HUDEP-2 (cell line): ENCODE data around the gene PARP6.

ENCODE experiments used
- DNase-seq, 76 experiments: peaks; one replicate each; lab custom pipeline; 2025; ENCODE audit not compliant: unreplicated experiment in 76 of 76; lab: John Stamatoyannopoulos, UW

Gene PARP6

DNA sequence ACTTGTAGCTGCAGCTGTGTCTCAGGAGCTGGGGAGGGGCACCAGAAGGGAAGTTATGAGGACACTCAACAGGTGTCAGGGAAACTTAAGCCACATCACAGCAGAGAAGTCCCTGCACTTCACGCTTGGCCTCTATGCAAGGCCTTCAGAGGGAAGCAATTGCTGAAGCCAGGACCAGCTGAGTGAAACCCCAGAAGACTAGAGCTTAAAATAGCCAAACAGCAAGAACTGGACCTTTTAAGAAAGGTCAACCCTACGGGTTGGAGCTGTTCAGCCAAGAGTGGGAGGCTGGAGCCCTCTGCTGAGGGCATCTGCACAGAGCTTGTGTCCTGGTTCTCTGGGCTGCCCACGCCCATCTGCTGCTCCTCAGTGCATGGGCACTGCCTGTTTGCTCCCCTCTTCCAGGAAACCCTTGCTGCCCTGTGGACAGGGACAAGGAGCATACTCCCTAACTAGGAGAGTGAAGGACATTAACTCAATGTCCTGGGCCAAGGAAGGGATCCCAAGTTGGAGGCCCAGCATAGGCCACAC lies 70.9 kb downstream of the PARP6 start:
- peak in 1 of 76 experiments; percentile 1 for DNase-seq

DNA sequence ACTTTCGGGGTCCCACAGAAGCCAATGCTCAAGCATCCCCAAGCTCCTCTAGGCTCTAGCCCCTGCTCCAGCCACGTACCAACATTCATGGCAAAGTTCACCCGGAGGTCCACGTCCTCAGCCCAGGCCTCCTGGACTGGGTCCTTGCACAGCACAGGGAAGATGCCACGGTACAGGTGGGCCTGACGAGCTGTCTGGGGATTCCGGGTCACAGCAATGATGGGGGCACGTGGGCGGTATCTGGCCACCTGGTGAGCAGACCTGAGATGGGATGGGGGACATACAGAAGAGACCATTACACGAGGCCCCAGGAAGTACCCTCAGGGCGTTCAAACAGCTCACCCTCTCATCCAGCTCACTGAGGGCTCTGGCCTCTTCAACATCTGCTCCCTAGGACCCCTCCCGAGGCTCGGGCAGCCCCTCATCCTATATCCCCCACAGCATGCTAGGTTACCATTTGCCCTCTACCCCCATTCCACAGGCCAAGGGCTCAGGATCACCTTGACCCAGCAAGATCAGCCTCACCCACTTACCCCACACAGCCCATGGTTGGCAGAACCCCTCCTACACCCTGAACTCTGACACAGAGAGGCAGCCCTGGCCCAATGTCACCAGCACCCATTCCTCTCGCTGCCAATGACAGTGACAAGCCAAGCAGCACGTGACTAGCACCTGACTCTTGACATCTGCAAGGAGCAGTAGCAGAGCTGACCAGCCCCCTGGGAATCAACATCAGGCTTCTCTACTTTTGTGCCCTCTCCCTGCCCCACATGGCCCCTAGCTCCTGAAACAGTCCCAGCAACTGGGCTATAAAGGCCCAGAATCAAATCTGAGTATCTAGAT lies 71.7 kb downstream of the PARP6 start:
- no peak for DNase-seq

DNA sequence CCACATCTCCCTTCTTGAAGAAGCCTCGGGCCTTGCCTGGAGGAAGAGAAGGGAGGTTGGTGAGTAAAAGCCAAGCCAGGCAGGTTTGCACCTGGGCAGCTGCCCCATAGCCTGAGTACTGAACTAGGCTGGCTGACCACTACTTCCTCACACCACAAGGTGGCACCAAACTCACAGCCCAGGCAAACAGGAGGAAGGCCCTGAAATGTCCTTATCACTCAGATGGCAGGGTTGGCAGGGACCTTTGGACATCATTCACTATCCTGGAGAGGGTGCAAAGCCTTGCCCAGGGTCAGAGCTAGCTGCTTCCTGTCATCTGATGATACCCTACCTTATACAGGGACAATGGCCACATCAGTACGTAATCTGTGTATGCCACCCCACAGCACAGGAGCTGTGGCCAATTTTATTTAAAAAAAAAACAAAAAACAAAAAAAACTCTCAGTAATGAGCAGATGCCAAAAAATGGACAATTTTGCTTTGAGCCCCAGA lies 72.6 kb downstream of the PARP6 start:
- peak in 72 of 76 experiments; percentile 15 to 82 (median 58) for DNase-seq

DNA sequence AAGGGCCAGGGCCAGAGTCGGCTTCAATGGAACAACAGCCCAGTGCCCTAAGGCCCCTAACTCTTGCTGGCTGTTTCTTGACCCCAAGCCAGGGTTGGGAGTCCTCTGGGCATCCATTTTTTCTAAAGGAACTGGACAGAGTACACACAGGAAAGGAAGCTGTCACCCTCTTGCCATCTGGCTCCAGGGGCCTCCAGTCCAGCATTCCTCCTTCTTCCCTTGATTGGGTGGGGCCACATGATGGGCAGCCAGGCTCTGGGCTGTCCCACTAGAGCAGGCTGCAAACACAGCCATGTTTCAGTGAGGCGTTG lies 73.2 kb downstream of the PARP6 start:
- no peak for DNase-seq

DNA sequence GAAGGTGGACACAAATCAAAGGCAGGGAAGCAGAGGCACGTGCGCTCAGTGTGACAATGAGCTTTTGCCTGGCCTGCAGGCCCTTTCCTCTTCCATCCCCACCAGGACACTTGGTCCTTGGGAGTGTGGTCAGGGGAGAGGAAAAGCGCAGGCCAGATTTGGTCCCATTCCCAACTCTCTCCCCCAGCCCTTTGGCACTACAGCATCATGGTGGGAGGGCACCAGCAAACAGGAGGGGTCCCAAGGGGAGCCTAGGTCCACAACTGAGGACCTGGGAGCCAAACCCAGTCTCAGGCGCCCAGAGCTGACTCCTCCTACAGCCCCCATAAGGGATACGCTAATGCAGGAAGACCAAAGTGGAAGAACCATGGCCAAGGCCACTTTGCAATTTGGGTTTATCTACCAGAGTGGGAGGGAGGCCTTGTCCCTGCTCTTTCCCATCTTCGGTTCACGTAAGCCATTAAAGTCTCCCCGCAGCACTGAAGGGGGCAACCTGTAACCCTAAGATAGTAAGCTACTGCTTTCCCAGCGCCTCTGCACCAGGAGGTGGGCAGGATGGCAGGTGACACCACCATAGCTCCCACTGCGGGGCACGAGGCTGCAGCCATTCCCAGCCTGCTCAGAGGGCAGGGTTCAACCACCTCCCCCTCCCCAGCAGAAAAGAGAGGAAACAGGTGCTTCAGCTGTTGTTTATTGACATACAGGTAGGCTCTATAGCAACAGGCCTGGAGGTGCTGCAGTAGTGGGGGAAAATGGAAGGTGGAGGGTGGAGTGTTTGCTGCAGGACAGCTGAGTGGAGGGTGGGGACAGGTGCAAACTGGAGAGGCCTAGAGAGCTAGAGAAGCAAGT lies 73.8 kb downstream of the PARP6 start:
- DNase-seq, result no peak

DNA sequence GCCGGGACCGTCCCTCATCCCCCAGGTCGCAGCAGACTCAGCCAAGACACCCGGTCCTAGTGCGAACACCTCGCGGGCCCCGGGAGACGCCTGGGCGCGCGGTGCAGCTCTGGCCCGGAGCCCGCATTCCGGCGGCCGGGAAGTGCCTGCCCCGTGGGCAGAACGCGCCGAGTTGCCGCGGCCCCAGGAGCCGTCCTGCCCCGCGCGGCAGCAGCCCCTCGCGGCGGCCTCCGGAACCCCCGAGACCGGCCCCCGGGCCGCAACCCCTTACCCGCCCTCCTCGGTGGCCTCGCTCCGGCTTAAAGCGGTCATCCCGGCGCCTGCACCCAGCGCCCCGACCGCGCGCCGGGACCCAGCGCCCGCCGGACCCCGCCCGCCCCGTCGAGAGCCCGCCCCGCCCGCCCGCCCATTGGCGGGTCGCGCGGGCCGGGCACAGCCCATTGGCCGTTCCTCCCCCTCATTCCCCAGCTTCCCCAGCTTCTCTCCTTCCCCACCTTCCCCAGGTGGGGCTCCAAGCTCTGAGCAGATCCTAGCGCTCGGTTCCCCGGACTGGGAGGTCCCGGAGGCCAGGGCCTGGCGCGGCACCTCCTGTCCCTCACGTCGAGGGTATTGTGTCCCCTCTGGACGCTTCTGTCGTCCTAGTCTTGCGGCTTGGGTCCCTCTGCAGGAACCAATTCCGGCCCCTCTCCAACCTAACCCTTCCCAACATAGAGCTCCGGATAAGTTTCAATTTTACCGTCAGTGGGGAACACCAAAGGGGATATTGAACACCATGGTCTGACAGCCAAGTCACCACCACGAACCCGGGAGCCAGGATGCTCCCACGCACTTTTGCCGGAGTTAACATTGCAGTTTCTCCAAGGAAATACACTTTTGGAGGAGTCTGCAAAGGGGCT lies 74.6 kb downstream of the PARP6 start, which contains the start of gene GRAMD2A:
Gene GRAMD2A, minus strand, starts transcription at position 328 of the 896 bp plus-strand sequence.
- no peak for DNase-seq

DNA sequence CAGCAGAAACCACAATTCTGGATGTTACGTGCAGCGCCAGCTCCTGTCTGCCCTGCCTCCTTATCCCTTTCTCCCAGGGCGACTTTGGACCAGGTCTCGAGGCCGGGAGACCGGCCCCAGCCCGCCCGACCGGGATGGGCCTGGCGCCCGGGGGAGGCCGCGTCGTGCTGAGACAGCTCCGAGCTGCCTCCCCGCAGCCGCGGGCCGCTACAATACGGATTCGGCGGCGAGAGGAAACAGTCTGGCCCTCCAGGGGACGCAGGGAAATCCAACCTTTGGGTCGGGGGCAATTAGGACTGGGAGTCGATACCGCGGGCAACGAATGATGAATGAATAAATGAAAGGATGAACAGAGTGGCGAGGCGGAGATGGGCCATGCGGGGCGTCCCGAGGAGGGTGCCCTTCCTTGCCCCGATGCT lies 75.3 kb downstream of the PARP6 start:
- DNase-seq, result no peak

DNA sequence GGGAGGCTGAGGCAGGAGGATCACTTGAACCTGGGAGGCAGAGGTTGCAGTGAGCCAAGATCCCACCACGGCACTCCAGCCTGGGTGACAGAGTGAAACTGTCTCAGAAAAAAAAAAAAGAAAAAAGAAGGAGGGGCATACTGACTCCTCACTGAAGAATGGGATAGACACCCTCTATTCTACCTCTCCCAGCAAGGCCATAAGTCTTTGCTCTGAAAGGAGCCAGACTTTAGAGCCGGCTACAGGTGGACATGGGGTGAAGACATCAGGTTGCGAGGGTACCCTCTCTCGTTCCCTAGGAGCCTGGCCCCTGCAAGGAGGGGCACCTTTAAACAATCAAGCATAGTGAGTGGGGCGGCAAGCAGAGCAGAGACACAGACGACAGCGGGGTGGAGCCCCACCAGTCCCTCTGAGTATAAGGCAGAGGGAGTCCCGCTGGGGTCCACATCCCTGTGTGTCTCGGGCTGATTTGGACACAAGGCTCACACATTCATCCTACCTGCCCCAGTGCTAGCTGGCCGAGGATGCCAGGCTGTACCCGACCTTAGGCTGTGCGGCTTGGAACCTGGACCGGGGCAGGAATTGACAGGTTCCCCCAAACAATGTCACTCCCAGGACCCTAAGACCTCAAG lies 75.8 kb downstream of the PARP6 start:
- no peak for DNase-seq

DNA sequence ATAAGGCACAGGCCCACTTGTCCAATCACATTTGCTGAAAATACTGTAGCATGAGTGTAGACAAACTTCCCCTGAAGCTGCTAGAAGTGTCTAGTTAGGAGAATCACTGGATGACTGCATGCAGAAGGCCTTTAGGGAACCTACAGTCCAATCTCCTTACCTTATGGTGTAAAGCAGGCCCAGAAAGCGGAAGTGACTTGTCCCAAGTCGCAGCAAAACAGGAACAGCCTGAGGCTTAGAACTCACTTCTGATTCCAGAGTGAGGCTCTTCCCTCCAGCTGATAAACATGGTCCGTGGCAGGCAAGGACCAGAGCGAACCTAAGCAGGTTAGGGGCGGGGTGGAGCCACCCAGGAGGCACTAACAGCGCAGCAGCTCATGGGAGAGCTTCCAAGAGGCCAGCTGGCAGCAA lies 77.2 kb downstream of the PARP6 start:
- DNase-seq, result no peak

DNA sequence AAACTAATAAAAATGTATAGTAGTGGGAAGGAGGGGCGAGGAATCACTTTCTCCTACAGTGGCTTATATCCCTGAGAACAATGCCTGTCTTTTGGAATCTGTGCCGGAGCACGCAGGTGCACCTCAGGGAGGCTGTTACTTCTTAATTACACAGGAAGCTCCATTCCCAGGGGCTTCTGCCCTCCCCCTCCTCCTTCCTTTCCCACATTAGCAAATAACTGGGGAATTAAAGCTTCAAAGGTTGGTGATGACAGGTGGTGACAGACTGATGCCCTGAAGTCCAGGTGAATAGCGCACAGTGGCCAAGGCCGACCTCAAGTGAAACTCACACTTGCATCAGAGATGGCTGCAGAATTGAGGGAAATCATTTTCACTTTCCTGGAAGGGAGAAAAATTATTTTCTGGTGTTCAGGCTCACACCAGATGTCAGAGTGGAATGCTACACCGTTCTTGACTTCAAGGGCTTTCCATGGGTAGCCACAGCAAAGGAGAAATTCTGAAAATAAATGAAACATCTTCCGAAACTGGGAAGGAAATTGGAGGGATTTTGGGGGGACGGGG lies 78.4 kb downstream of the PARP6 start:
- no peak for DNase-seq

DNA sequence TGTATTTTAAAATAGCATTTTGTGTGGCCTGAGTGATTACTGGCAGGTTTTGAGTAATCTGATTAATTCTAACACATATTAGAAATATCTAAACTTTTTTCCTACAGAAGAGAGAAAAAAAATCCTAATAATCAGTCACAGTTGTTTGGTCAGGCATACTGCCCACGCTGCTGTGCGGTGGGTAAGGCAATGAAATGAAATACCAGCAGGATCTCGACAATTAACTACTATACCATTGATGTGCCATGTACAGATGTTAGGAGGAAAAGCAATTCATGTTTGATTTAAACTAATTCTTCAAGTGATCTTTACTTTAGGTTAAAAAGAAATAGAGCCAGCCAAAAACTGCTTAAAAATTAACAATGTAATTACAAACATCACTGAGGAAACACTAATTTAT lies 79.9 kb downstream of the PARP6 start:
- no peak for DNase-seq
